Vagina (tissue), 2 donors: ENCODE measurements around the gene SLC9A7.

Source experiments
- CTCF ChIP-seq, 3 experiments: fragments of 450-650 bp in 2 of 3; fragments of 200-600 bp in 1 of 3; sonication (generic) in 1 of 3; IDR thresholded peaks; one replicate each; pipeline ENCODE4 v1.5.1; 2017 to 2019; ENCODE audit warnings: antibody characterized with exemption in 3 of 3, mild to moderate bottlenecking in 2 of 3, moderate library complexity in 2 of 3
- POLR2A ChIP-seq, 2 donors: fragments of 450-650 bp; IDR thresholded peaks; one replicate each; pipeline ENCODE4 v1.6.1; 2017; ENCODE audit warnings: antibody characterized with exemption in 2 of 2, mild to moderate bottlenecking in 2 of 2, moderate library complexity in 2 of 2

DNA sequence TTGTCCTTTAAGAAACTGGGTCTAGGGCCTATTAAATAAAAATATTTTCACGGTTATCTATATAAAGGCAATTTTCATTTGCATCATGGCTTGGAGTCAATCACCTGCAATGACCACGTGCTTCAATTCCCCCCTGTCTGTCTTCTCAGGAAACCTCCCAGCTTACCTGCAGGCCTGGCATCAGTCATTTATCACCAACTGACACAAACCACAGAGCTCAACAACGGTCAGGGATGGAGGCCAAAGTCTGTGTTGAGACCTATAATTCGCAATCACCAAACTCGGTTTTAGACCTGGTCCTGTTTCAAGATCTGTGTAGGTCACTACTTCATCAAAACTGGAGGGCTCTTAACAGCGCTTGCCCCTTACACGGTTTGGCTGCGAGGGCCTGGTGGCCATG, 1.9 kb downstream of the SLC9A7 start:
- no peak for TF ChIP-seq POLR2A (IDR thresholded peaks at IDR 0.05)
- TF ChIP-seq CTCF (IDR thresholded peaks at IDR 0.05) = no peak
